SK-N-SH (cell line): ENCODE data around the gene AQP9. TPM values are rescaled to one million over a fixed set of nuclear protein-coding genes. Genes with fewer than 3 reads are reported as not detected.

ENCODE experiments used
- CTCF ChIA-PET: fragments of 300-600, 350-600 bp; formaldehyde crosslinking; extraction: SDS; loops from one replicate; lab custom pipeline; 2021; lab: Yijun Ruan, JAX
- POLR2A ChIA-PET: fragments of 350-600 bp; sonication (Branson Sonifier 250); formaldehyde crosslinking; extraction: SDS; loops from one replicate; lab custom pipeline; 2020; ENCODE audit warnings: antibody characterized with exemption, inconsistent platforms; lab: Yijun Ruan, JAX
- DNase-seq: peaks from one replicate; pipeline ENCODE4 v3.0.0; 2012
- H2AFZ ChIP-seq: fragments of 200-600 bp; sonication (generic); 2 replicates; pipeline ENCODE4 v1.8.1; 2016; ENCODE audit warnings: antibody characterized with exemption, mild to moderate bottlenecking, low read depth
- H3F3A ChIP-seq: fragments of 200-600 bp; sonication (generic); replicated peaks from 2 replicates; pipeline ENCODE3; 2016; ENCODE audit warnings: antibody characterized with exemption, mild to moderate bottlenecking; ENCODE audit not compliant: insufficient read depth
- H3K27ac ChIP-seq, 2 experiments: fragments of 200-500 bp in 1 of 2; fragments of 200-600 bp in 1 of 2; sonication (Bioruptor generic) in 1 of 2; sonication (generic), shearing (Covaris generic) in 1 of 2; 2 replicates each; pipeline versions ENCODE4 v1.5.1 to v1.6.1; 2014 to 2016; ENCODE audit warnings: low read depth in 2 of 2, inconsistent platforms in 1 of 2, low read length in 1 of 2, mild to moderate bottlenecking in 1 of 2, mixed read lengths in 1 of 2
- H3K27me3 ChIP-seq: fragments of 200-600 bp; sonication (generic), shearing (Covaris generic); 2 replicates; pipeline ENCODE4 v1.6.1; 2016; ENCODE audit warnings: mixed run types; ENCODE audit not compliant: insufficient read depth
- H3K36me3 ChIP-seq, 2 experiments: fragments of 200-500 bp in 1 of 2; fragments of 200-600 bp in 1 of 2; sonication (Bioruptor generic) in 1 of 2; sonication (generic) in 1 of 2; replicated peaks in 1 of 2; 2 replicates each; pipeline versions ENCODE3 to v1.5.1; 2014 to 2016; ENCODE audit warnings: low read length in 1 of 2, mild to moderate bottlenecking in 1 of 2; ENCODE audit not compliant: insufficient read depth in 2 of 2, control insufficient read depth in 1 of 2
- H3K4me1 ChIP-seq, 2 experiments: fragments of 200-500 bp in 1 of 2; fragments of 200-600 bp in 1 of 2; sonication (Bioruptor generic) in 1 of 2; sonication (generic), shearing (Covaris generic) in 1 of 2; 2 replicates each; pipeline versions ENCODE4 v1.5.1 to v1.6.1; 2014 to 2016; ENCODE audit warnings: low read depth in 1 of 2, low read length in 1 of 2, mixed run types in 1 of 2; ENCODE audit not compliant: insufficient read depth in 2 of 2, control insufficient read depth in 1 of 2
- H3K4me2 ChIP-seq: fragments of 200-600 bp; sonication (generic), shearing (Covaris generic); 2 replicates; pipeline ENCODE4 v1.6.1; 2017; ENCODE audit warnings: mixed run types
- H3K4me3 ChIP-seq, 2 experiments: fragments of 200-500 bp in 1 of 2; fragments of 200-600 bp in 1 of 2; sonication (Bioruptor generic) in 1 of 2; sonication (generic), shearing (Covaris generic) in 1 of 2; 2 replicates each; pipeline versions ENCODE4 v1.5.1 to v1.8.1; 2014 to 2016; ENCODE audit warnings: low read depth in 2 of 2, inconsistent platforms in 1 of 2, low read length in 1 of 2, mild to moderate bottlenecking in 1 of 2, mixed read lengths in 1 of 2, moderate library complexity in 1 of 2
- H3K79me2 ChIP-seq: fragments of 200-600 bp; sonication (generic); 2 replicates; pipeline ENCODE4 v1.8.1; 2017; ENCODE audit warnings: mild to moderate bottlenecking; ENCODE audit not compliant: insufficient read depth
- H3K9ac ChIP-seq: fragments of 200-600 bp; sonication (generic); 2 replicates; pipeline ENCODE4 v1.6.1; 2017; ENCODE audit warnings: mixed run types
- H3K9me2 ChIP-seq: fragments of 200-600 bp; sonication (generic); 2 replicates; pipeline ENCODE4 v1.6.1; 2017; ENCODE audit warnings: mixed run types
- H3K9me3 ChIP-seq: fragments of 200-600 bp; sonication (generic); 2 replicates; pipeline ENCODE4 v1.6.1; 2017; ENCODE audit warnings: mixed run types, mild to moderate bottlenecking, moderate library complexity
- H4K20me1 ChIP-seq: fragments of 200-600 bp; sonication (generic); 2 replicates; pipeline ENCODE4 v1.6.1; 2017; ENCODE audit warnings: mild to moderate bottlenecking, mixed run types; ENCODE audit not compliant: insufficient read depth
- ELF1 ChIP-seq: IDR thresholded peaks from 2 replicates; pipeline ENCODE4 v1.4.0; 2012
- FOSL2 ChIP-seq: IDR thresholded peaks from 2 replicates; pipeline ENCODE4 v1.4.0; 2012; ENCODE audit warnings: low read depth, mild to moderate bottlenecking, moderate library complexity, borderline replicate concordance
- FOXJ3 ChIP-seq: sonication (generic); formaldehyde crosslinking; IDR thresholded peaks from 2 replicates; pipeline ENCODE4 v1.5.1; 2020; ENCODE audit warnings: mild to moderate bottlenecking, missing genetic modification reagents
- GABPA ChIP-seq: IDR thresholded peaks from 2 replicates; pipeline ENCODE4 v1.4.0; 2012; ENCODE audit warnings: low read depth, mild to moderate bottlenecking
- GATA2 ChIP-seq: sonication (generic); formaldehyde crosslinking; IDR thresholded peaks from 2 replicates; pipeline ENCODE4 v1.5.0; 2020; ENCODE audit warnings: mild to moderate bottlenecking, missing genetic modification reagents
- NRF1 ChIP-seq: IDR thresholded peaks from 2 replicates; pipeline ENCODE4 v1.6.1; 2012; ENCODE audit warnings: low read depth, mild to moderate bottlenecking, low read length
- POLR2AphosphoS5 ChIP-seq: IDR thresholded peaks from 2 replicates; pipeline ENCODE4 v1.6.1; 2012; ENCODE audit warnings: low read depth, low read length
- RAD21 ChIP-seq: IDR thresholded peaks from 2 replicates; pipeline ENCODE4 v1.6.1; 2012; ENCODE audit warnings: mild to moderate bottlenecking, low read length
- SIN3A ChIP-seq: IDR thresholded peaks from 2 replicates; pipeline ENCODE4 v1.6.1; 2012; ENCODE audit warnings: low read depth, mild to moderate bottlenecking, low read length, moderate library complexity, borderline replicate concordance
- SMC3 ChIP-seq: IDR thresholded peaks from 2 replicates; pipeline ENCODE4 v1.6.1; 2012; ENCODE audit warnings: low read depth, low read length, improper control_type of control experiment
- TCF12 ChIP-seq: IDR thresholded peaks from 2 replicates; pipeline ENCODE4 v1.4.0; 2012
- WGBS: methylation state at CpG from one replicate; pipeline ENCODE4 v1.1.6; 2017; ENCODE audit warnings: low lambda C conversion rate; 5-methylcytosine and 5-hydroxymethylcytosine counted together
- polyA plus RNA-seq, 3 experiments: library from polyadenylated mRNA; depleted of rRNA; stranded (reverse); fragments of >200 nt; gene quantifications; 2 replicates each; pipeline ENCODE4 v1.2.3, GENCODE V29; 2012
- TF ChIP-seq, protein P1 (sequence below): IDR thresholded peaks from 2 replicates; pipeline ENCODE4 v1.6.1; 2012; ENCODE audit warnings: mild to moderate bottlenecking, low read depth, low read length, moderate library complexity
- TF ChIP-seq, protein P2 (sequence below): fragments of 150-350 bp; IDR thresholded peaks from 2 replicates; pipeline ENCODE4 v1.6.1; 2016; ENCODE audit warnings: mild to moderate bottlenecking, low read depth, low read length
- TF ChIP-seq, protein P3 (sequence below): IDR thresholded peaks from 2 replicates; pipeline ENCODE4; 2012

AQP9 gene
- polyA plus RNA-seq, 1 of the 3 experiments (the other 2 are of a cell fraction), result not detected

DNA sequence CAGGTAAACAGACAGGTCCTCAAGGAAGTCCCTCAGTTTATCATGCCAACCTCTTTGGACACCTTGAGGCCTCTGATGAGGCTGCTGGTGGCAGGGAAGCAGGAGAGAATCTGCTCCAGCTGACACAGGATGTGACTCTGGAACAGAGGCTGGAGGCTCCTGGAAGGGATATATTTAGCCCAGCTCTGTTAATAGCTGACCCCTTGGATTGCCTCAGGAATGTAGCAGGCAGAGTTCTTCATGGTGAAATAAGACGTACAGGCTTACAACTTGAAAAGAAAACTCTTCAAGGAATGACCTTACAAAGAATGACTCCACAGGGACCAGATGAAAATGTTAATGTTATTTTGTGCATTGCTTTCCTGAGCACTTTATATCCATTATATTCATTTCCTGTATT lies 90.5 kb downstream of the AQP9 start (continued):
- no peak for TF ChIP-seq SIN3A

DNA sequence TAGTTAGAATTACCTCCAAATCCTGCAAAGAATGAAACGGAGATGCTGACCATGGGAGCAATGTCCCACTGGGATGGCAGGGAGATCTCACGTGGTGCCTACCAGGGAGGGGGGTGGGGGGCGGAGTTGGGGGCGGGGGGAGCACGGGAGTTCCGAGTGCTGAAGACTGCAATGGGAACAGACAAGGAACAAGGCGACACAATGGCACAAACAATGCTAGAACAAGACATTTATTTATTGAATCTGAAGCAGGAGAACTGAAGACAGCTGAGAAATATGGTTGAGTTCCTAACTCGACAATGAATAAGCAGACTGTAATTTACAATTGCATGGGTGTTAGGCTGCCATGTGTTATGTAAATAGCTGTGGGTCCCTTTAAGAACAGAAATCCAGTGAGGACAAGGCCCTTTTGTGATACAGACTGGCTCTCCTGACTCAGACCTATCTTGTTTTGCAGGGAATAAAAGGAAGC lies 91.2 kb downstream of the AQP9 start:
- Histone ChIP-seq H3K4me2 (no peak overlapping the region), H3K4me3 (no peak overlapping the region), H3K4me1 (peaks cover 9 to 10% of the 10 kb centered on the region in 2 experiments; a peak in 2 of 4 replicates), H3K79me2 (no peaks in the 10 kb centered on the region), H4K20me1 (no peaks in the 10 kb centered on the region), H3K9me2 (no peaks in the 10 kb centered on the region), H2AFZ (no peak overlapping the region), H3F3A (peaks cover 4% of the 10 kb centered on the region), H3K36me3 (no peaks in the 10 kb centered on the region), H3K9ac (no peak overlapping the region), H3K27ac (no peak overlapping the region), H3K9me3 (no peaks in the 10 kb centered on the region), H3K27me3 (no peaks in the 10 kb centered on the region)
- no peak for DNase-seq
- ChIA-PET POLR2A (no interaction called here), CTCF (interaction anchor here (1.0 to 2.9 kb wide), 4 partner anchors 15 to 542 kb away, joined by 3 to 13 read pairs (median 3); partner anchors contain the start of gene MINDY2)
- 73% methylated on average over 8 of the region's 8 CpGs for WGBS
- no peak for TF ChIP-seq GABPA
- TF ChIP-seq NRF1, result no peak
- TF ChIP-seq GATA2, result no peak
- TF ChIP-seq, protein P1, sequence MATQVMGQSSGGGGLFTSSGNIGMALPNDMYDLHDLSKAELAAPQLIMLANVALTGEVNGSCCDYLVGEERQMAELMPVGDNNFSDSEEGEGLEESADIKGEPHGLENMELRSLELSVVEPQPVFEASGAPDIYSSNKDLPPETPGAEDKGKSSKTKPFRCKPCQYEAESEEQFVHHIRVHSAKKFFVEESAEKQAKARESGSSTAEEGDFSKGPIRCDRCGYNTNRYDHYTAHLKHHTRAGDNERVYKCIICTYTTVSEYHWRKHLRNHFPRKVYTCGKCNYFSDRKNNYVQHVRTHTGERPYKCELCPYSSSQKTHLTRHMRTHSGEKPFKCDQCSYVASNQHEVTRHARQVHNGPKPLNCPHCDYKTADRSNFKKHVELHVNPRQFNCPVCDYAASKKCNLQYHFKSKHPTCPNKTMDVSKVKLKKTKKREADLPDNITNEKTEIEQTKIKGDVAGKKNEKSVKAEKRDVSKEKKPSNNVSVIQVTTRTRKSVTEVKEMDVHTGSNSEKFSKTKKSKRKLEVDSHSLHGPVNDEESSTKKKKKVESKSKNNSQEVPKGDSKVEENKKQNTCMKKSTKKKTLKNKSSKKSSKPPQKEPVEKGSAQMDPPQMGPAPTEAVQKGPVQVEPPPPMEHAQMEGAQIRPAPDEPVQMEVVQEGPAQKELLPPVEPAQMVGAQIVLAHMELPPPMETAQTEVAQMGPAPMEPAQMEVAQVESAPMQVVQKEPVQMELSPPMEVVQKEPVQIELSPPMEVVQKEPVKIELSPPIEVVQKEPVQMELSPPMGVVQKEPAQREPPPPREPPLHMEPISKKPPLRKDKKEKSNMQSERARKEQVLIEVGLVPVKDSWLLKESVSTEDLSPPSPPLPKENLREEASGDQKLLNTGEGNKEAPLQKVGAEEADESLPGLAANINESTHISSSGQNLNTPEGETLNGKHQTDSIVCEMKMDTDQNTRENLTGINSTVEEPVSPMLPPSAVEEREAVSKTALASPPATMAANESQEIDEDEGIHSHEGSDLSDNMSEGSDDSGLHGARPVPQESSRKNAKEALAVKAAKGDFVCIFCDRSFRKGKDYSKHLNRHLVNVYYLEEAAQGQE, result no peak
- no peak for TF ChIP-seq RAD21
- no peak for TF ChIP-seq SMC3
- TF ChIP-seq, protein P2, sequence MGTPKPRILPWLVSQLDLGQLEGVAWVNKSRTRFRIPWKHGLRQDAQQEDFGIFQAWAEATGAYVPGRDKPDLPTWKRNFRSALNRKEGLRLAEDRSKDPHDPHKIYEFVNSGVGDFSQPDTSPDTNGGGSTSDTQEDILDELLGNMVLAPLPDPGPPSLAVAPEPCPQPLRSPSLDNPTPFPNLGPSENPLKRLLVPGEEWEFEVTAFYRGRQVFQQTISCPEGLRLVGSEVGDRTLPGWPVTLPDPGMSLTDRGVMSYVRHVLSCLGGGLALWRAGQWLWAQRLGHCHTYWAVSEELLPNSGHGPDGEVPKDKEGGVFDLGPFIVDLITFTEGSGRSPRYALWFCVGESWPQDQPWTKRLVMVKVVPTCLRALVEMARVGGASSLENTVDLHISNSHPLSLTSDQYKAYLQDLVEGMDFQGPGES, result no peak
- TF ChIP-seq POLR2AphosphoS5, result no peak
- no peak for TF ChIP-seq FOSL2
- no peak for TF ChIP-seq ELF1
- TF ChIP-seq TCF12, result no peak
- no peak for TF ChIP-seq FOXJ3 (CRISPR knock-in tag)
- TF ChIP-seq, protein P3, sequence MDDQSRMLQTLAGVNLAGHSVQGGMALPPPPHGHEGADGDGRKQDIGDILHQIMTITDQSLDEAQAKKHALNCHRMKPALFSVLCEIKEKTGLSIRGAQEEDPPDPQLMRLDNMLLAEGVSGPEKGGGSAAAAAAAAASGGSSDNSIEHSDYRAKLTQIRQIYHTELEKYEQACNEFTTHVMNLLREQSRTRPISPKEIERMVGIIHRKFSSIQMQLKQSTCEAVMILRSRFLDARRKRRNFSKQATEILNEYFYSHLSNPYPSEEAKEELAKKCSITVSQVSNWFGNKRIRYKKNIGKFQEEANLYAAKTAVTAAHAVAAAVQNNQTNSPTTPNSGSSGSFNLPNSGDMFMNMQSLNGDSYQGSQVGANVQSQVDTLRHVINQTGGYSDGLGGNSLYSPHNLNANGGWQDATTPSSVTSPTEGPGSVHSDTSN, result no peak
